Lower leg skin (tissue), 3 donors: ENCODE measurements around the gene SLC25A20.

Experiments
- POLR2A ChIP-seq, 2 donors: fragments of 450-650 bp; IDR thresholded peaks; one replicate each; pipeline ENCODE4 v1.6.1; 2016 to 2017; ENCODE audit warnings: antibody characterized with exemption in 2 of 2, mild to moderate bottlenecking in 1 of 2, moderate library complexity in 1 of 2
- TF ChIP-seq, protein P1 (sequence below), 3 donors: fragments of 450-650 bp; IDR thresholded peaks; one replicate each; pipeline ENCODE4 v1.5.1; 2016; ENCODE audit warnings: antibody characterized with exemption in 3 of 3, mild to moderate bottlenecking in 3 of 3, moderate library complexity in 2 of 3

DNA sequence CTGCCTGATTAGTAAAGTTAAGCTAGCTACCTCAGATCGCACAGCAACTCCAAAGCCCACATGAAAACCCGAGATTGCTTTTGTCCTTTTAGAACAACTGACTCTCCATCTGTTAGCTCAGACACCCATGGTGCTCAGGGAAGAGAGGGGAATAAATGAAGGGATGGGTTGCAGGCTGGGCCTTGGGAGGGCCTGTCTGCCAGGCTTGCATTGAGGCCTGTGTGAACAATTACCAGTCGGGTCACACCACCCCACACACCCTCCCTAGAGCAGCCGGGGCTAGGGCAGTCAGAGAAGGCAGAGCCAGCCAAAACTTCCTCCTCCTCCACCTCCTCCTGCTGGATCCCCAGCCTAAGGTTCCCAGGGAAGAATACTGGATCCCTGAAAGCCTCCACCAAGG is 42.2 kb downstream of the SLC25A20 start:
- TF ChIP-seq, protein P1, sequence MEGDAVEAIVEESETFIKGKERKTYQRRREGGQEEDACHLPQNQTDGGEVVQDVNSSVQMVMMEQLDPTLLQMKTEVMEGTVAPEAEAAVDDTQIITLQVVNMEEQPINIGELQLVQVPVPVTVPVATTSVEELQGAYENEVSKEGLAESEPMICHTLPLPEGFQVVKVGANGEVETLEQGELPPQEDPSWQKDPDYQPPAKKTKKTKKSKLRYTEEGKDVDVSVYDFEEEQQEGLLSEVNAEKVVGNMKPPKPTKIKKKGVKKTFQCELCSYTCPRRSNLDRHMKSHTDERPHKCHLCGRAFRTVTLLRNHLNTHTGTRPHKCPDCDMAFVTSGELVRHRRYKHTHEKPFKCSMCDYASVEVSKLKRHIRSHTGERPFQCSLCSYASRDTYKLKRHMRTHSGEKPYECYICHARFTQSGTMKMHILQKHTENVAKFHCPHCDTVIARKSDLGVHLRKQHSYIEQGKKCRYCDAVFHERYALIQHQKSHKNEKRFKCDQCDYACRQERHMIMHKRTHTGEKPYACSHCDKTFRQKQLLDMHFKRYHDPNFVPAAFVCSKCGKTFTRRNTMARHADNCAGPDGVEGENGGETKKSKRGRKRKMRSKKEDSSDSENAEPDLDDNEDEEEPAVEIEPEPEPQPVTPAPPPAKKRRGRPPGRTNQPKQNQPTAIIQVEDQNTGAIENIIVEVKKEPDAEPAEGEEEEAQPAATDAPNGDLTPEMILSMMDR (IDR thresholded peaks at IDR 0.05) = no peak
- no peak for TF ChIP-seq POLR2A (IDR thresholded peaks at IDR 0.05)
